ELR (cell line): ENCODE measurements around the gene ZDHHC14.

Experiments
- DNase-seq: peaks from one replicate; pipeline ENCODE4 v3.0.0-alpha.2; 2015; ENCODE audit warnings: low read depth

The ZDHHC14 gene

DNA sequence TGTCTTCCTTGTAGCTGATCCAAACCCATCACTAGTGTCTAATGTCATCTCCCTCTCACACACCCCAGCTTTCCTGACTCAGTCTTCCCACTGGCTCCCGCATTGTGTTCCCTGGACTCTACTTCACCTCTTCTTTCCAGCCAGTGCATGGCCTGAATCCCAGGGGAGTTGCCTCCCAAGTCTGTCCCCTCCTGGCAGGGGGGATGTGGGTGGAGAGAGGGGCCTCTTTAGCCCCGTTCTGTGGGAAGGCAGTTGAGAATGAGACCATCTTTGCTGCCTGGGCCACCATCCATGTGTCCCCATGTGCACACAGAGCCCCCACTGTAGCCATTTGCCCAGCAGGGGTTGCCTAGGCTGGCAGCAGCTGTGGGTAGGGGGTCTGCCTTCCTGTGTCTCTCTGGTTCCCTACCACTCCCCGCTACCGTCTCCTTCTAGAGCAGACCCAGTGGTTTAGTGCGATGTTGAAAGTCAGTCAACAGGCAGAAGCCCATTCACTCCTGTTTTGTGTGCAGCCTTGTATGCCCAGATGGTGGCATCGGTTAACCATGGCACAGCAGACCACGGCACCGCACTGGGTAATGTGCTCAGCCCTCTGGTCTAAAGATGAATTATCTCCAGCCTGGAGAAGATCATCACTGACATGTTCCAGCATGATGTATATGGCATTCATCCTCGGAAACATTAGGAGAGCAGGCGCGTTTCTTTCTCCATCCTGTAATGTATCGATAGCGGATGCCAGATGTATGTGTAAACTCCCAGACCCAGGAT lies 263.2 kb downstream of the ZDHHC14 start:
- peak; percentile 34 for DNase-seq

DNA sequence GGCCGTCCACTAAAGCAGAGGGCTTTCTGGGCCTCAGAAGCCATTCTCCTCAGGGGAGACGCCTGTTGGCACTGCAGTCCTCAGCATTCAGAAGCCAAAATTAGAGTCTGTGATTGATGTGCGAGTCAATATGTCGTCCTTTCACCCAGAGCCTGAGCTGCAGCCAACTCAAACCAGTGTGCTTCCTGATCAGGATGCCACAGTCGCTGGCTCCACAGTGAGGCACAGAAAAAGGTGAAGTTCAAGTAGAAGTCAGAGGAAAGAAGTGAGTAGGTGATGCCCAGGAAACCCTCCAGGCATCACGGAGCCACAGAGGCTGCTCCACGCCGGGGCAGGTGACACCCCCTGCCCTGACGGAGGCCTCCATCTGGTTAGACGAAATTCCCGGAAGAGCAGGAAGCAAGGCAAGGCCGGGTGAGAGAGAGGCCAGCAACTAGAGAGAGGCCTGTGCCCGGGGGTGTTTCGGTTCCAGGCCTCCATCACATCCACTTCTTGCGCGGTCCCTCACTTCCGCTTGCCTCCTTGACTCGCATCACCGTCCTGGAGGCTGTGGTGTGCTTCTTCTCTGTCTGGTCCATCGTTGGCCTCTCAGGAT lies 264.3 kb downstream of the ZDHHC14 start:
- DNase-seq = no peak

- DNase-seq = no peak
Observed at GRCh38 chr6:157646012-157646411, 265.0 kb downstream of the ZDHHC14 start.

- DNase-seq = no peak
Observed at GRCh38 chr6:157647261-157647915, 266.4 kb downstream of the ZDHHC14 start.

- DNase-seq = peak; percentile 28
Observed at GRCh38 chr6:157648561-157648960, 267.6 kb downstream of the ZDHHC14 start.

DNA sequence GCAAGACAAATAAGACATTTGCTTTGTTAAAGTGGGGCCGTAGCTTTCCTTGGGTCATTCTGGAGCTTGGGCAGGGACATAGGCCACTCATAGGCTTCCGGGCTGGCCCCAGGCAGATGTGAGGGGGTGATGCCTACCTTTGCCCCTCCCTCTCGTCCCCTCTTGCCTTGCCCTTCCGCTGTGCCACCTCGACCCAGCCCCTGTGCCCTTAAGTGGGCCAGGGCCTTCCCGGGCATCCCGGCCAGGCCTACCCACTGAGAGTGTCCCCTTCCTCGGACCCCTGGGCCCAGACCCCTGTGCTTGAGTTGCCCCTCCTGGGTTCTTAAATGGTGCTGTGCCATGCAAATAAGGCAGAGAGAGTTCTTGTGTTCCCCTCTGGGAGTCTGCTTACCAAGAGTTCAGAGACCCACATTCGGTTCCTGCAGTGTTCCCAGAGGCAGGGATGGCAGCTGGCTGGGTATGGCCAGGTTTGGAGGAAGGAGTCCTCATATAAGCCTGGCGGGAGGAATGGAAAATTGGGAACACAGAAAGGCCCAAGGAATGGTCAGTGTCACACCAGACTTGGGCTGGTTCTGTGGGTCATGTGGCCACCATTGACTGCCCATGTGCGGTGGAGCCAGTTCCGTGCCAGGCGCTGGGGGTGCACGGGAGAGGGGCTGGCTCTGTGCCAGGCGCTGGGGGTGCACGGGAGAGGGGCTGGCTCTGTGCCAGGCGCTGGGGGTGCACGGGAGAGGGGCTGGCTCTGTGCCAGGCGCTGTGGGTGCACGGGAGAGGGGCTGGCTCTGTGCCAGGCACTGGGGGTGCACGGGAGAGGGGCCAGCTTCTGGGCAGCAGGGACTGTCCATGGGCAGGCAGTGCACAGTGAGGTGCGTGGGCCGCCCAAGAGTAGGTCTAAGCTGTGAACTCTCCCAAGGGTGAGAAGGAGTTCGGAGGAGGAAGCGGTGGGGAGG lies 268.6 kb downstream of the ZDHHC14 start:
- no peak for DNase-seq

GRCh38 chr6:157650261-157650640 lies 269.3 kb downstream of the ZDHHC14 start:
- DNase-seq = no peak

DNA sequence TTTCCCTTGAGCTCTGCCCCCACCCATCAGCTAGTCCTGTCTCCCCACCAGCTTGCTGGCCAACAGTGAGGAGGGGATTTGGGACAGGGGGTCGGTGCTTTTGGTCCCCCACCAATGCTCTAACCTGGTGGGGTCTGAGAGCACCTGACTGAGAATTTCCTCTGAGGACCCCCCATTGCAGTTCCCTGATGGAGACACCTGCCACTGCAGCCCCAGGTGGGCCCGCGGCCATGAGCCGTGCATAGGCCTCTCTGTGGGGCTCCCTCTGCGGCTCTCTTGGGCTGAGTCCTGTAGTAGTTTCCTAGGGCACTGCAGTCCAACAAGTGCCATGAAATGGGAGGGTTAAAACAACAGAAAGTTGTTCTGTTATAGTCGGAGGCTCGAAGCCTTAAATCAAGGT lies 269.8 kb downstream of the ZDHHC14 start:
- no peak for DNase-seq

- DNase-seq = no peak
Observed at GRCh38 chr6:157651731-157652490, 270.9 kb downstream of the ZDHHC14 start.

- no peak for DNase-seq
Observed at GRCh38 chr6:157652601-157653363, 271.8 kb downstream of the ZDHHC14 start.

DNA sequence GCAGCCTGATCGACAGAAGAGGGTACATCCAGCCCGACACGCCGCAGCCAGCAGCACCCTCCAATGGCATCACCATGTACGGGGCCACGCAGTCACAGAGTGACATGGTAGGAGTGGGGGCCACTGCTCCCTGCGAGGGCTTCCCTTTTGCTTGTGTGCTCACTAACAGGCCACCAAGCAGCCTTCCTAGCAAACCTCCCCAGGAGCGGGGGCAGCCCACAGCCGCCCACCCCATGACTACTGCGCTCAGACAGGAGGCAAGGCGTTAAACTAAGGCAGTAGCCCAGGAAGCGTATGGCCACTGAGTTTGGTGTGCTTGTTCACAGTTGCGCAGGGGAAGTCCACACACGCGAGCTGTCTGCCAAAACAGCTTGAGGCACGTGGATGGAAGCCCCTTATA lies 272.5 kb downstream of the ZDHHC14 start:
- no peak for DNase-seq

DNA sequence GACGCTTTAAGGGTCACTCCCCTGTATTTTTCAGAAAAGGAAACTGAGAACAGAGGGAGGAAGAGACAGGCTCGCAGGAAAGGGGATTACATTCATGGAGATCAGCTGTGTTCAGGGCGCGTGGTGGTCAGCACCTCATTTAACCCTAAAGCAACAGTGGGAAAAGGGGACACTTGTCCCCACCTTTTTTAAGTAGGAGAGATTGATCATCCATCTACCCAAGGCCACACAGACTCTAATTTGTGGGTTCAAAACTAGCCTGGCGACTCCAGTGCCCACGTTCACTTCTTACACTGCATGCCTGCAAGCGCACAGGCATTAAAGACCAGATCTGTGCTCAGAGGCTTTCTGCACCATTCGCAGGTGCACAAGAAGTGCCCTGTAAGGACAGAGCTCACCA lies 274.1 kb downstream of the ZDHHC14 start:
- no peak for DNase-seq

DNA sequence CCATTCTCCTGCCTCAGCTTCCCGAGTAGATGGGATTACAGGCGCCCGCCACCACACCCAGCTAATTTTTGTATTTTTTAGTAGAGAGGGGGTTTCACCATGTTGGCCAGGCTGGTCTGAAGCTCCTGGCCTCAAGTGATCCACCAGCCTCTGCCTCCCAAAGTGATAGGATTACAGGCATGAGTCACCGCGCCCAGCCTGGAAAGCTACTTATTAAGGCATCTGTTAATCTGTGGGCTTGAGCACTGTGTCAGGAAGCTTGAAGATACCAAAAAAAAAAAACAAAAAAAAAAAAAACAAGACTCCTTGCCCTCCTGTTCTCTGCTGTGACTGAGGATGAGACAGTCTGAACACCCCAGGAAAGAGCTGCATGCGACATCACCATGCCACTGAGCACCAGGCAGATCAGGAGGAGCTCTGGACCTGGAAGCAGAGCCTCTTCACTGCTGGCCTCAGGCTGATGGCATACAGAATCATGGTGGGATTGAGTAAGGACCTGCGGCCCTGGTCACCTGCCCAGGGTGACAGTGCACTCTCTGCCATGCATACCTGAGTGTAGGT lies 275.5 kb downstream of the ZDHHC14 start:
- DNase-seq = peak; percentile 48

GRCh38 chr6:157657754-157658153 lies 276.8 kb downstream of the ZDHHC14 start:
- no peak for DNase-seq

GRCh38 chr6:157658301-157658700 lies 277.3 kb downstream of the ZDHHC14 start:
- DNase-seq = no peak

DNA sequence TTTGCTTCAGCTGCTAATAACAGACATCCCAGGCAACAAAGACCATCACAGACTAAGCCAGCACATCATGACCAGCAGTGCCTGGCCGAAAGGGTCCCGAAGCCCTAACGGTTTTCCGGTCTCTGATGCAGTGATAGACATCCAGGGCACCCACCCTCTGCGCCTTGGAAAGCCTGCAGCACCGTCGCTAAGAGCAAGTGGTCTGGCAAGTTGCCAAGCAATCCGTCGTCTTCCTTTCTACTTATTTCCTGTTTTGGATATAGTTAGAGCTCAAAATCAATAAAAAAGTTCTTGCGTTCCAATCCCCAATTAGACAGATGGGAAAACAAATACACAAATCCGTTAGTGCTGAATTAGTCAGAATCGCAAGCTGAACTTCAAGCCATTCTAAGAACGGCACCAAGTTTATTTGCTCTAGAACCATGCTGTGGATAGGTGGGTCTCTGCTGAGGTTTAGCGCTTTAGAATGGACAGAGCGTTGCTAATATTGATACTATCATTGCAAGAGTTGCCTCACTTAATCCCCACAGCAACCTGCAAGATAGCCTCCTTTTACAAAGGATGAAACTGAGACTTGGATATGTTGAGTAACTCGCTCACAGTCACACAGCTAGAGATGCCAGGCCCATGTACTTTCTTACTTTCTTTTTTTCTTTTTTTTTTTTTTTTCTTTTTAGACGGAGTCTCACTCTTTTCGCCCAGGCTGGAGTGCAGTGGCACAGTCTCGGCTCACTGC lies 278.7 kb downstream of the ZDHHC14 start:
- DNase-seq = no peak

DNA sequence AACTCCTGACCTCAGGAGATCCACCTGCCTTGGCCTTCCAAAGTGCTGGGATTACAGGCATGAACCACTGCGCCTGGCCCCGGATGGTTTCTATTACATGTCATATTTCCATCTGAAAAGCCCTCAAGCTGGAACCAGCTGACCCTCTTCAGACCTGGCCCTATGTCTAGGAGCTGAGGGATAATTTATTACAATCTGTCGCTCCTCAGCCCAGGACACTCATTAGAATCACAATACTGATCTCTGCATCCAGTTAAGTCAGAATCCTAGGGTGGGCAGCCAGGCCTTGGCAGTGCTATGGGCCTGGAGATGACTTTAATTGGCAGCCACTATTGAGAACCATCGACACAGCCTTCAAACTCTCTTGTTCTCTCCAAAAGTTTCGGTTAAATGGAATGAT lies 279.4 kb downstream of the ZDHHC14 start:
- DNase-seq = no peak

DNA sequence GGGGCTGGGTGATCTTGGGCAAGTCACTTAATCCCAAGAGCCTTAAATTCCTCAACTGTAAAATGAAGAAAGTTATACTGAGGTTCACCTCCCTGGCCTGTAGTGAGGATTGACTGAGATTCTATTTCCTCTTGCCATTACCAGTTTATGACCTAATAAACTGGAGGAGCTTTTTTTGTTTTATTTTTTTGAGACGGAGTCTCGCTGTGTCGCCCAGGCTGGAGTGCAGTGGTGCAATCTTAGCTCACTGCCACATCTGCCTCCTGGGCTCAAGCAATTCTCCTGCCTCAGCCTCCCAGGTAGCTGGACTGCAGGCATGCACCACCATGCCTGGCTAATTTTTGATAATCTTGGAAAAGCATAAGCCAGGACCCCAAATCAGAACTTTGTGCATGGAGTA lies 280.7 kb downstream of the ZDHHC14 start:
- no peak for DNase-seq

GRCh38 chr6:157663261-157663660 lies 282.3 kb downstream of the ZDHHC14 start:
- no peak for DNase-seq

DNA sequence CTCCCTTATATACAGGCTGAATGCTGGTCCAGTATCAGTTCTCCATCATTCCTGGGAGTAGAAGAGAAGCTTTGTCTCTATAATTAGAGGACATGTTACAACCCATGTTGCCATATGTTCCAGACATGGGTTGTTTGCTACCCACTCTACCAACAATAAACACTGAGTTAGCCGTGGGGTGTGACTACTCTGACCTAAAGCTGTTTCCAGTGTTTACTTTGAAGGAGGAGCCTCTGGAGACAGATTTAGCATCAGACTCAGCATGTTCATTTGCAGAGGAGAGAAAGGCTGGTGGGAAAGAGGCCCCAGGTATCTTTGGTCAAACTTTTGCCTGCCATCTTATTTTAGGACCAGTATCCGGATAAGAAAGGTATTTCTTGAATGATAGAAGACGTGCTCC lies 284.2 kb downstream of the ZDHHC14 start:
- no peak for DNase-seq
